Dedifferentiated amniotic fluid mesenchymal stem cell (primary cell): ENCODE measurements around the gene PTPN3.

Experiments
- DNase-seq: peaks from one replicate; pipeline ENCODE4 v3.0.0-alpha.2; 2016; ENCODE audit errors: extremely low spot score

The PTPN3 gene

DNA sequence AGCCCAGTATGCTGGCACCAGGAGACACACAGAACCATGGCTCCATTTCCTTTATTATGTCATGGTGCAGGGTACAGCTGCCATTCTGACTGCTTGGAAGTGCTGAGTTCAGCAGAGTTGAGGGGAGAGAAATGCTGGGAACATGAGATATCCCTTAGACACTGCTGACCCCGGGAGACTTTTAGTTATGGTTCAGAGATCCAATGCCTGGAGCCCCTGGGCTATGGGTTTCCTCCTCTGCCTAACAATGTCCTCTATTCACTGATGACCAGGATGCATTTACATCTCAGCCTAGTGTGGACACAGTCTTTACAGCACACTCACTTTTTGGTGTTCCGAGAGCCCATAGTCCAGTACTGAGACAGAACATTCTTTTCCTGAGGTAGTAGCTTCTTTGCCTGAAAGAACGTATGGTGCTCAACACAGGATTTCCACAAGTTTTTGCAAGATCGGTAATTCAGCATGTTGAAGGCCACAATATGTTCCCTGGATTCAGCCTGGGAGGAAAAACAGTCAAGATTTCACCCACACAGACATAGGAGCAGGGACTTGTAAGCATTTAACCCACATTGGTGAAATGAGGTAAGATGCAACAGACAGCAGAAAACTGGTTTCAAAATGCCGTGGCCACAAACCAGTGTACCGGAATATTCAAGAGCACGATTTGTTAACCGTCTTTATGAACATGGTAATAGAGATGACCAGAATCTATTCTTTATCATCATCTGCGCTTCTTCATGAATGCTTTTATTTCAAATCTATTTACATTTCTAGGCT lies 71.3 kb downstream of the PTPN3 start:
- no peak for DNase-seq

- DNase-seq = no peak
Measured at GRCh38 chr9:109424618-109425017, 73.5 kb downstream of the PTPN3 start.

- no peak for DNase-seq
Measured at GRCh38 chr9:109423877-109424276, 74.2 kb downstream of the PTPN3 start.

GRCh38 chr9:109422641-109423040 lies 75.5 kb downstream of the PTPN3 start:
- no peak for DNase-seq

GRCh38 chr9:109421026-109421970 lies 76.8 kb downstream of the PTPN3 start:
- no peak for DNase-seq

- DNase-seq = no peak
Measured at GRCh38 chr9:109419531-109419930, 78.6 kb downstream of the PTPN3 start.

- no peak for DNase-seq
Measured at GRCh38 chr9:109418827-109419226, 79.3 kb downstream of the PTPN3 start.

DNA sequence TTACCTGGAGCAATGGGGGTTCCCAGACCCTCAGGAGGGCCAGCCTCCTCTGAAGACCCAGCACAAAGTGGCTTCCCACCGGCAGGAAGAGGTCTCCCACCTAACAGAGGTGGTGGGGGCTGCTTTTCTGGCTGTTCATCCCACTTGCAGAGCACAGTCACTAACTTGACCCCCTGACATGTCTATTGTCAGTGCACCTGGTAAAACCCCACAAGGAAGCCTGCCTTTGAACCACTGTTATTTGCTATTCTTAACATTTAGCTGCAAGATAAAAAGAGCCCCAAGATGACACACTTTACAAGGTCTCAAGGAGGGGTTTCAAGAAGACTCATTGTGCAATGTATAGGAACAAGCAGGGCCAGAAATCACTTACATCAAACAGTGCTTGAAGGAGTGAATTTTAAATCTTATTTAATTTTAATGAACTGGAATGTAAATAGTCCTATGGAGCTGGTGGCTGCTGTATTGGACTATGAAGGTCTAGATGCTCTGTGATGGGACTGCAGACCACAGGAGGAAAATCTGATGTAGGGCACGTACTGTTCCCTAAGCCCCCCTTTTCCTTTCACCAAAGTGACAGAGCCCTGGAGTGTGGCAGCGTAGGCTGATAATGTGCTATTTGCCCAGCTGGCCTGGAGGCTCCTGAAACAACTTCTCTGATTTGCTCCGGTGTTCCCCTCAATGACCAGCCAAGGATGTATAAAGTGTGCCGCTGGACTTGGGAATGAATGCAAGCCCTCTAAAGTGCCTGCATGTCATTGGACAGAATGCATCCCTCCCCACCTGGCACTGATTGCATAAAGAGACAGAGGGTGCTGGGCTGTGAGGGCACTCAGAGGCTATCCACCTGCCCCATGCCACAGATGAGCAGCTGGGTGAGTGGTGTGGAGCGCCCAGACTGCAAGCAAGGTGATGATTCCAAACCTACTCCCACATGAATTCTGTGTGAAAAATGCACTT lies 80.2 kb downstream of the PTPN3 start:
- DNase-seq = no peak

DNA sequence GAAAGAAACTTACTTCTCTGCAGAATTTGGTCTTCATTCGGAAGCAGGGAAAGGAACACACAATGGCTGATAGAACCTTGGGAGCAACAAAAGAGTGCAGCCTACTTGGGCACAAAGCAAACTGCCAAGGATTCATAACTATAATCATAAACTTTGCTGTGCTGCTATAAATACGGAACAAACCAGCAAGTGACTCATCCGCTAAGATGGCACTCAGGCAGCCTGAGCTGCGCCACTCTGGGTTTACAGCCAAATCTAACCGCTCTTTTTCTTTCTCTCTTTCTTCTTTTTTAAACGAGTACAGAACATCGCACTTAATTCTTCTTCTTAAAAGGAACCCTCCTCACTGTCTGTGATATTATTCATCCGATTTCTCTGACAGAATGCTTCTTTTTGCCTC lies 81.1 kb downstream of the PTPN3 start:
- DNase-seq = no peak

- no peak for DNase-seq
Measured at GRCh38 chr9:109416135-109416706, 81.9 kb downstream of the PTPN3 start.

- DNase-seq = no peak
Measured at GRCh38 chr9:109414125-109414785, 83.9 kb downstream of the PTPN3 start.

GRCh38 chr9:109411798-109412352 lies 86.2 kb downstream of the PTPN3 start:
- DNase-seq = peak; percentile 16

- DNase-seq = no peak
Measured at GRCh38 chr9:109411069-109411761, 86.9 kb downstream of the PTPN3 start.

- no peak for DNase-seq
Measured at GRCh38 chr9:109409773-109410397, 88.2 kb downstream of the PTPN3 start.

DNA sequence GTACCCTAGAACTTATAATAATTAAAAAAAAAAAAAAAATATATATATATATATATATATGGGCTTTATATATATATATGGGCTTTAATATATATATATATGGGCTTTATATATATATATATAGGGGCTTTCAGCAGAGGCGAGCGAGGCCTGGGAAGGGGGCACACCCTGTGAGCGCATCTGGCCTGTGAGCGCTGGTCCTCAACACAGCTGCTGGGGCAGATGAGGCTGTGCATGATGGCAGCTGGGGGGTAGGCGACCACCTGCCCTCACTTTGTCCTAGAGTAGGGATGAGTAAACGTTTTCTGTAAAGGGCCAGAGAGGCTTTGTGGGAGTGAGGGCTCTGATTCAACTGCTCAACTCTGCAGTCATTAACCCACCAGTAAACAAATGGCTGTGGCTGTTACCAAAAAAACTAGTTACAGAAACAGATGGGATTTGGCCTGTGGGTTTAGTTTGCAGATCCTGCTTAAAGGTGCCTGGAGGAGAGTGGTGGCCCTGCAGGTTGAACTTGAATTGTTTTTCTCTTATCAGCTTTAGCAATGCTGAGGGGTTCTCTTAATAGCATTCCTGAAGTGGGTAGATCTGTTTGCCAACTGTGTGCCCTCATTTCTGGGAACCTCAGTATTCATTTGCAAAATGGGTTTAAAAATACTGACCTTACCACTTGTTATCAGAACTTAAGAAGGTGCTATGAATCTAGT lies 89.2 kb downstream of the PTPN3 start:
- no peak for DNase-seq

GRCh38 chr9:109403766-109404320 lies 94.3 kb downstream of the PTPN3 start:
- DNase-seq = no peak

DNA sequence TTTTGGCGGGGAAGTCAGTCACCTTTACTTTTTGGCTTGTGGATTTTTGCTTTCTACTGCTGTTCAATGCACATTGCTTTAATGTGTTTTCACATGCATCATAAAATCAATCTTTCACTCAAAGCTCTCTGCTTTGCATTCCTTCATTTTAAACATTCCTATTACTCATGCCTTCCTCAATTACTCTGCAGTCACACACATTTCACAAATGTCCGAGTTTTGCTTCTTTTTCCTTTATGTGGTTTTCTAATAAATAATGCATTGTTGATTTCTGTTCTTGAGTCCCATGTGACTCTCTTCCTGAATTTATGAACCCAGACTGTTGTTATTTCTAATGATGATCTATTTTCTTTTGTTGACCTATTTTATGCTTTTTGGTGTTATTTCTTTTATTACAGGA lies 95.0 kb downstream of the PTPN3 start:
- DNase-seq = peak; percentile 33

GRCh38 chr9:109401990-109402318 lies 96.2 kb downstream of the PTPN3 start:
- no peak for DNase-seq
